KBM-7 (cell line): ENCODE data around the gene PARN.

Experiments
- DNase-seq: peaks from one replicate; pipeline ENCODE4 v3.0.0-alpha.2; 2015
- in situ Hi-C: fragments of 300-500 bp; cut with MboI; formaldehyde crosslinking; loops from 2 replicates; pipeline ENCODE4 v1.14.3; 2020; ENCODE audit warnings: low sequenced_read_pairs, low pct_unique_long_range_greater_than_20kb, mixed read lengths

Gene PARN

GRCh38 chr16:14491861-14492529 is 138.1 kb downstream of the PARN start:
- in situ Hi-C loops, result no loop called here
- DNase-seq, result no peak

GRCh38 chr16:14490235-14490634 is 139.8 kb downstream of the PARN start:
- in situ Hi-C loops, result no loop called here
- DNase-seq, result no peak

DNA sequence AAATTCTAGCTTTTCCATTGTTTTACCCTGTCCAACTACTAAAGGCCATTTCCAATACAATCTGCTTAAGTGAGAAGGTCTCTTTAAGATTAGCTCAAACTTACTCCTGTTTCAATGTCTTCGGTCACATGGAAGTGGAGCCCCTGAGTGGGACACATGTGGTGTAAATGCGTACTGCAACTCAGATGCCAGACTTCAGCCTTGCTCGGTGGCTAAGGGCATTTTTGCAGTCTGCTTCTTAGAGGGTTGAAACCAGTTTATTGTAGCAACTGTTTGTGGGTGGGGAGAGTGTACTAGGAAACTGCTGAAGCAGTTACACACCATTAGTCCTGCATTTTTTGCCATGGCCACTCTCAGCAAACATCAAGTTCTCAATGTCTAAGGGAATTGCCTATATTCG is 140.6 kb downstream of the PARN start:
- in situ Hi-C loops, result no loop called here
- peak; percentile 46 for DNase-seq

- peak; percentile 43 for DNase-seq
- in situ Hi-C loops, result no loop called here
These were observed 142.5 kb downstream of the PARN start for GRCh38 chr16:14487579-14487978.

DNA sequence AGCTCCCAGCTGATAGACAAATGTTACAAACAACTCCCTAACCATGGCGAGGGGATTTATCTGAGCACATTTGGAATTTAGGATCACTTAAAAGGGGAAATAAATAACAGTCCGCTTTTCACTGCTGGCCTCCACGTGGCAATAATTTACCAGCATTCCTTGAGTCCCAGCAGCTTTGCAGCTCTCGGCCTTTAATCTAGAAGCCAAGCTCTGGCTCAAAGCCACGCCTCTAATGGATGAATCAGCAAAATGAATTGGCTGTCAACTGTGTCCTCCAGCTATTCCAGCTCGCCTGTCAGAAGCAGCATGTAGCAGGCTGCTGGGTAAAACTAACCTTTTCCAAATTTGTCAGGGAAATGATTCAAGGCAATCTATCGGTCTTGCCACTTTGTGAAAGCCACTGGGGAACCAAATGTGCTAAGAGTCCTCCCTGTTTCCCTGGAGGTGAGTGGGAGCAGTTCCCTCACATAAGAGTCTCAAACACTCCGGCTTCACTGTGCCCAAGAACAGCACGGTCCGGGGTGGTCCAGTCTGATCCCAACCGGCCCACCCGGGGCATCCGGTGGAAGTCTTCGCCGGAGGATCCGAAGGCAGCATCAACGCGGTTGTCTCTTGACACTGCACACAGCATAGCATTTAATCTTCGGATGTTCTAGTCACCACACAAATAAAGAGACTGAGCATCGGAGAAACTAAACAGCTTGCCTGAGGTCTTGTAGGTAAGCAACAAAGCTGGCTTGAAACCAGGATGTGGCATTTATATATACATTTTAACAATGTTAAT is 143.3 kb downstream of the PARN start:
- in situ Hi-C loops, result no loop called here
- peak; percentile 60 for DNase-seq

- no peak for DNase-seq
- in situ Hi-C loops, result no loop called here
These were observed 144.1 kb downstream of the PARN start for GRCh38 chr16:14485811-14486519.

- in situ Hi-C loops, result no loop called here
- no peak for DNase-seq
These were observed 144.9 kb downstream of the PARN start for GRCh38 chr16:14485121-14485551.

DNA sequence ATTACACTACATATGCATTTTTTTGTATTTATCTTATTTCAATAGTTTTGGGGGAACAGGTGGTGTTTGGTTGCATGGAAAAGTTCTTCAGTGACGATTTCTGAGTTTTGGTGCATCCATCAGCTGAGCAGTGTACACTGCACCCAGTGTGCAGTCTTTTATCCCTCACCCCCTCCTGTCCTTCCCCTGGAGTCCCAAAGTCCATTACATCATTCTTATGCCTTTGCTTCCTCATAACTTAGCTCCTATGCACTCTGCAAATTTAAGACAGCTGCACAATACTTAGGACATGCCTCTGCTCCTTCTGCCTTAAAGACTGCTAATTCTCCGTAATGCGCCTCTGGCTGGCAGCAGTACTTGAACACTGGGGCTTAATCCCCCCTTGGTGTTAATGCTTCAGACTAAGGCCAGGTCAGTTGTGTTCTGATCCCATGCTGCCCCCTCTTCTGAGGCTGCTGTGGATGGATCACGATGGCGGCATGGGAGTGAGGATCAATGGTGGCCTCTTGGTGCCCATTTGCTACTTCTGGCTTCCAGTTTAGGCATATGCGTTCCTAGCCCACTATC is 146.2 kb downstream of the PARN start:
- no peak for DNase-seq
- in situ Hi-C loops, result no loop called here

GRCh38 chr16:14476183-14476582 is 153.9 kb downstream of the PARN start:
- no peak for DNase-seq
- in situ Hi-C loops, result no loop called here

DNA sequence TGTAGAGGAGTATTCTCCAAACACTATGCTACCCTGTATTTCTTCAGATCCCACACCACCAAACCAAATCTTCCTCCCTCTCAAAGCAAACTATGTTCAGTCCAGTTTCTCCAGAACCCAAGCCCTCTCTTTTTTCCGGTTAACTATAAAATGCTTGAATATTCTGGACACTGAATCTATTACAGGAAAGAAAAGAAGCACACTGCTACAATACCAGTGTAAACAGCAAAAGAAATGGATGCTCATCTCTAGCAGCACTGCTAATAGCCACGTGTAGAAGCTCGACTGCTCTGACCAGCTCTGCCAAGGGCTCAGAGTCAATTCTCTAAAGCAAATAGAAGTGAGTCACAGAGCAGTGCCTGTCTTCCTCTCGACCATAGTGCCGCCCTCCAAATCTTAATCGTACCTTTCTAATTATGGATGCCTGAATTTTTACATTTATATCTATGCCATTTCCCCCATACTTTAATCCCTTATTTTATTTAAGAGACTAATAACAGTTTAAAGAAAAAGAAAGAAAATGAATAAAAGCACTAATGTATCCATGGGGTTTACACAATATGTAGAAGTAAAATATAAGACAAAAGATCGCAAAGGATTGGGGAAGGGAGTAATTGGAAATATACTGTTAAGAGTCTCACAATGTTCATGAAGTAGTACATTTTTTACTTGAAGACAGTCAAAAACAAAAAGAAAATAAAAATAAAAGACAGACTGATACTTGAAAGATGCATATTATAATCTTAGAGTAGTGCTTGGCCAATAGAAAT is 154.5 kb downstream of the PARN start:
- in situ Hi-C loops, result no loop called here
- DNase-seq, result no peak

DNA sequence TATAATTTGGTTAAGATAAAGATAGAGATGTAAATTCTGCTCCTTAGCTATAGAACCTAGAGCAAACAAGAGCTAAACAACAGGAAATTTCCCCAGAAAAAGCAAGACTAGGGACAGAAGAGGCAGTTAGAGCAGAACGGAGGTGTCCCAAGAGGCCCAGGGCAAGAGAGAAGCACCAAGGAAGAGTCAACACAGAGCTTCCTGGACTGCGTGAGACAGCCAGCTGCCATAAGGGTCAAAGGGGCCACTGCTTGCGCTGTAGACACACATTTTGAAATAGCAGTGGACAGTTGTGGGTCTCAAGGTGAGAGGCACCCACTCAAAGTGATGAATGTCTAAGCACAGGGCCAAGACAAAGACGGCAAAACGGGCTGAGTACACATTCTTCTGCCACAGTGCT is 156.6 kb downstream of the PARN start:
- no peak for DNase-seq
- in situ Hi-C loops, result no loop called here

DNA sequence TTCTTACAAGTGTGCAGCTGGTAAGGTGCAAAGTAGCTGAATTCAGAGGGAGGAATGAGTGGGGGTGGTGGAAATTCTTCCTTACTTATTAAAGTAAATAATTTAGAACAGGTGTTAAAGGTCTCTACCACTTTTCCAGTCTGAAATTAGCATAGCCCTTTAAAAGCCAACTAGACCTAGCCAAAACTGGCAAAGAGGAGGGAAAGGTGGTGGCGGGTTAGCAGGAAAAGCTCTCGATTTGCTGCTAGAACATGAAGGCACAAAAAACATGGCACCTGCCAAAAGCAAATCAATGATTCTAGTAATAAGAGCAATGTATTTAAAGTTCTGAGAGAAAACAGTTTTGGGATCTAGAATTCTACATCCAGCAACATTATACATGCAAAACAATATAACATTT is 157.7 kb downstream of the PARN start:
- in situ Hi-C loops, result no loop called here
- no peak for DNase-seq

DNA sequence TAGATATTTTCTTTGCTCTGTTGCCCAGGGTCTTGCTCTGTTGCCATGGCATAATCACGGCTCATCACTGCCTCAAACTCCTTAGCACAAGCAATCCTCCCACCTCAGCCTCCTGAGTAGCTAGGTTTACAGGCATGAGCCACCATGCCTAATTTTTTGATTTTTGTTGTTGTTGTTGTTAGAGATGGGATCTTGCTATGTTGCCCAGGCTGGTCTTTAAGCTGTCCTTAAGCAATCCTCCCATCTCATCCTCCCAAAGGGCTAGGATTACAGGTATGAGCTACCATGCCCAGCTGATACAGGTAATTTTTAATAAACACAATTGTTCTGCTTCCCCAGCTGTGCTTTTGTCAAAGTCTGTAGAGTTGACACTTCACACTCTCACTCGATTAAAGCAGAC is 159.3 kb downstream of the PARN start:
- DNase-seq, result no peak
- in situ Hi-C loops, result no loop called here

GRCh38 chr16:14465799-14466198 is 164.3 kb downstream of the PARN start:
- DNase-seq, result no peak
- in situ Hi-C loops, result no loop called here

GRCh38 chr16:14464796-14465195 is 165.3 kb downstream of the PARN start:
- DNase-seq, result no peak
- in situ Hi-C loops, result no loop called here

- in situ Hi-C loops, result no loop called here
- DNase-seq, result no peak
These were observed 165.9 kb downstream of the PARN start for GRCh38 chr16:14464192-14464591.

DNA sequence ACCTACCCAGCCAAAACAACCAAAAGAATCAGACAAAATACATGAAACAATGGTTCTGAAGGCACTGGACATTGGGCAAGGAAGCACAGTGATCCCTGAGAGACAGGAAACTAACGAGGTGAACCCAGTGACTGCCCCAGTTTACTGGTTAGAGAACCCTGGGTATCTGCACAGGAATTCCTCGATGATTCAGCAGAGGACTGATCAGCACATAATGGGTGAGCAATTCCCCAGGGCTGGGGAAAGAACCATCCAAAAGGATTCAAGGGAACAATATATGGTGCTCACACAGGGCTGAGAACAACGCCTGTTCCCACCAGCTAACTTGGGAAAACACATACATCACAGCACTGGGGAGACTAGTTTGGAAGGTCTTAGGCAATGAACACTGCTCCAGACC is 167.2 kb downstream of the PARN start:
- in situ Hi-C loops, result no loop called here
- no peak for DNase-seq

DNA sequence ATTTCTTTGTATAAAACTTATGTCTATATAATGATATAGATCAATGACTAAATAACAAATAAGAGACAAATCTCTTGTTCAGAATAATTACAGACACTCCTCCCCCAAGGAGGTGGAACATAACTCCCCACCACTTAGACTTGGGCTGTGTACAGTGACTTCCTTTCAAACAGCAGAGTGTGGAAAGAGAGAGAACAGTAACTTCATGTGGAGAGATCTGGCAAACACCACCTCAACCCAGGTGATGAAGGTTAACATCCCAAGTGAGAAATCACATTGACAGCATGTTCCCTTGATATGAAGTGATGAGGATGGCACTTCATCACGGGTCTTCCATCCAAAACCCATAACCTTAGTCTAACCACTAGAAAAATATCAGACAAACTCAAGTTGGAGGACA is 169.3 kb downstream of the PARN start:
- in situ Hi-C loops, result no loop called here
- DNase-seq, result no peak

GRCh38 chr16:14458576-14458975 is 171.5 kb downstream of the PARN start:
- DNase-seq, result no peak
- in situ Hi-C loops, result no loop called here
